HL-60/S4 treated with retinoic acid at 250 ng/mL for 4 days and 3 days (cell line): ENCODE results near the gene CRELD2.

ENCODE experiments used
- in situ Hi-C: fragments of 300-500 bp; cut with MboI; formaldehyde crosslinking; loops from 2 replicates; pipeline ENCODE4 v1.7.0; 2022; ENCODE audit warnings: low sequenced_read_pairs

Gene CRELD2

DNA sequence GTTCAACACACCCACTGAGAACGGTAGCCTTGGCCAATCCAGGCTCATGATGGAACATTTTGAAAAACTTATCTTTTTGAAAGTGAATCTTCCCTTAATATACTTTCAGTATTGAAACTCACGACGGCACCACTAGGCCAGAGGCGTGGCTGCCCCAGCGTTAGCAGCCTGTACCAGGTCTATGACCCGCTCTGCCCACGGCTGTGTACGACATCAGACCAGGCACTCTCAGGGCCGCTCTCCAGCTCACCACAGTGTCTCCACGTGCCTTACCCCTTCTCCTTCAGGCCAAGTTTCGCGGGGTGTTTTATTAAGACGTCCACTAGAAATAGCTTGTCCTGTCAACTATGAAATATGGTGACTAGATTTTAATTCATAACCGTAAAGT, 31.4 kb upstream of the CRELD2 start:
- in situ Hi-C loops = no loop called here

DNA sequence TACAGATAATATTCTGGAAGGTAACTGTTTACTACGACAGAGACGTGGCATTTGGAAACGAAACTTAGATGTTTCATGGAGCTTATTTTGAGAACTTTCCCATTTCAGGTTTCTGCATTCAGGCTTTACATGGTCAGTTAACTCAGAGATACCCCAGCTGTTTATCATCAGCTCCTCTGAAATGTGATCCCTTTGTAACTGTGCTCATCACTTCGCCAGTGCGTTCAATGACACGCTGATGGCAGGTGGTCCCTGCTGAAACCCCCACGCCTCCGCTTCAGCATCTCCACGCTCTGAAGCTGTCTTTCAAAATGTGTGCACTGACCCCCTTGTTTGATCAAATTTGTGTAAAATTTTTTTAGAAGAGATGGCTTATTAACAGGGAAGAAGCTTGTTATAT, 30.7 kb upstream of the CRELD2 start:
- in situ Hi-C loops = no loop called here

DNA sequence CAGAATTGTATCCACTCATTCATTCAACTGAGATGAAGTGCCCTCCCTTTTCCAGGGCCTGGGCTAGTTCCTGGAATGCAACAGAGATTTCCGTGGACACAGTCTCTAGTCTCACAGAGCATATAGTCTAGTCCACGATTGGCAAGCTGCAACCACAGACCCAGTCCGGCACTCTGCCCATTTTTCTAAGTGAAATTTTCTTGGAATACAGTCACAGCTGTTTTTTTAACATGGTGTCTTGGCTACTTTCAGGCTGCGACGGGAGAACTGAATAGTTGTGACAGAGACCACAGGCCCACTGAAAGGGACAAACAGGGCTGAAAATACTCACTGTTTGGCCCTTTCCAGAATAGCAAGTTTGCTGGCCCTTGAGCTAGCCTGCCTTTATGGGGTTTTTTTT, 29.4 kb upstream of the CRELD2 start:
- in situ Hi-C loops = no loop called here

DNA sequence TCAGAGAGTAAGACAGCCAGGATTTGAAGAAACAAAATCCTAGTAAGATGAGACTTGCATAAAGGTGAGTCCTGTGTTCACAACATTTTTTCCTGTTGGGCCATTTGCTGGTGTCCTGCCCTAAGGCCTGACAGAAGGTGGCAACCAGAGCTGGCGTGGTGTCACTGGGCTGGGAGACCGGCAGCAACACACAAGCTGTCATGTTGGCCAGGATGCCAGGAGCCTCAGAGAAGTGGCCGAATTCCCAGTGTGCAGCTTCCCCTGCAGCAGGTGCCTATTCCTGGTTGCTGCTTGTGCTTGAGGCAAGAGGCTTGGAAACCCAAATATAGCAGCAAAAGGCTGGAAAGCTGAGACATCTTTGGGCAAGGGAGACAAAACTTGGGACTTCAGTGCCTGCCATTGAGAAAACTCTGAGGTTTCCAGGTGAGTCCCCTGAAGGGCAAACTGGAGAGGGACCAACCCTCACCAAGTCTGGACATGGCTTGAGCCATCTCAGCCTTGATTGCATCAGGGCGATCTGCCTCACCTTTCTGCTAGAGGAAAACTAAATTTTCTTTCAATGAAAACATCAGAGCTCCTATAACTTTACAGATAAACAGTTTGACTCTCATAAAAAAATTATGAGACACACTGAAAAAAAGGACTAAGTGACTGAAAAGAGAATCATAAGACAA, 26.1 kb upstream of the CRELD2 start:
- in situ Hi-C loops = no loop called here

DNA sequence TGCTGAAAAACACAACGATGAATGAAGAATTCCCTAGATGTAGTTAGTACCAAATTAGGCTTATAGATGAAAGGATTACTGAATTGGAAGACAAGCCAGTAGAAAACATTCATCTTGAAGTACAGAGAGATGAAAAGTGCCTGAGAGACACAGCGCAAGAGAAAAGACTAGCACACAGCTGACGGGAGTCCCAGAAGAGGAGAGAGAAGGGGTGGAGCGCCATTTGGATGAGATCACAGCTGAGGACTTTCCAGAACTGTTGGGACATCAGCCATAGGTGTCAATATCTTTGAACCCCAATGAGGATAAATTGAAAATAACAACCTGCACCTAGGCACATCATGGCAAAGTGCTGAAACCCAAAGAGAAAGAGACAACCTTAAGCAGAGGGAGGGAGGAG, 25.4 kb upstream of the CRELD2 start:
- in situ Hi-C loops = no loop called here

DNA sequence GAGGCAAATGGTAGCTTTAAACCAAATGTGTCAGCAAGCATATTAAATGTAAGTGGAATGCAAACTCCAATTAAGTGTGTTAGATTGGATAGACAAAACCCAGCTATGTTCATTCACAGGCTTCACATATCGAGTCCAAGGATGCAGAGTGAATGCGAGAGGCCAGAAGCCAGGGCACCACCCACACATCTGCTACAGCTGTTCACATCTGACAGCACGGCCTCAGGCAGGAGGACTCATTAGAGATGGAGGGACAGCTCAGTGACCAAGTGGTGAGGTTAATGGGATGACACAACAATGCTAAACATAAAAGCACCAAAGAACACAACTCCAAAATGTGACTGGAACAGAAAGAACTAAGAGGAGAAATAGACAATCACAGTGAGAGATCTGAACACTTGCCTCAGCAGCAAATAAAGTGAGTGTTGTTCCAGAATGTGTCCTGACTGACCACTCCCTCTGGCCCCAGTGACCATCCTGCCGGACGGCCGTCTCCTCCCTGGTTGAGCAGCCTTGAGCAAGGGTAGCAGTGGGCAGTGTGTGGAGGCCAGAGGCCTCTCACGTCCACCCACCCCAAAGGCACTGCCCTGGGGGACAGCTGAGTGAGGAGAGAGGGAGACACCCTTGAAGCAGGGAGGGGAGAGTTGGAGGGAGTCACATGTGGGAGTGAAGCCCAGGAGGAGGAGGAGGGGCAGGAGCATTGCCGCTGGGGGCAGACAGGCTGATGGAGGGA, 23.9 kb upstream of the CRELD2 start:
- in situ Hi-C loops = no loop called here

DNA sequence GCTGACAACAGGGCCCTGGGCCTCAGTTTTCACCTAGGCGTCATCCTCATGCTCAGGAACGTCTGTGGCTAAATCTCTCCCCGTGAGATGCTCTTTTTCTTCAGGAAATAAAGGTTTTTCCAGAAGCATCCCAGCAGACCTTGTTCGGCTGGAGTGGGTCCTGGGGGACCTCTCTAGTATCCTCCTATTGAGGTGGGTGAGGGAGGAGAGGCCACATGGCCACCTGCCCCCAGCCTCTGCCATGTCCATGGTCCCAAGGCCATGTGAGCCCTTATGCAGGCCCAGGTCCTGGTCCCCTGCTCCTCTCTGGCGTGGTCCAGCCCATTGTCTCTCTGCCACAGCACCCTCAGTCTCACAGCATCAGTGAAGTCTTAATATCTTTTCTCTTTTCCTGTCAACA, 22.2 kb upstream of the CRELD2 start:
- in situ Hi-C loops = no loop called here

DNA sequence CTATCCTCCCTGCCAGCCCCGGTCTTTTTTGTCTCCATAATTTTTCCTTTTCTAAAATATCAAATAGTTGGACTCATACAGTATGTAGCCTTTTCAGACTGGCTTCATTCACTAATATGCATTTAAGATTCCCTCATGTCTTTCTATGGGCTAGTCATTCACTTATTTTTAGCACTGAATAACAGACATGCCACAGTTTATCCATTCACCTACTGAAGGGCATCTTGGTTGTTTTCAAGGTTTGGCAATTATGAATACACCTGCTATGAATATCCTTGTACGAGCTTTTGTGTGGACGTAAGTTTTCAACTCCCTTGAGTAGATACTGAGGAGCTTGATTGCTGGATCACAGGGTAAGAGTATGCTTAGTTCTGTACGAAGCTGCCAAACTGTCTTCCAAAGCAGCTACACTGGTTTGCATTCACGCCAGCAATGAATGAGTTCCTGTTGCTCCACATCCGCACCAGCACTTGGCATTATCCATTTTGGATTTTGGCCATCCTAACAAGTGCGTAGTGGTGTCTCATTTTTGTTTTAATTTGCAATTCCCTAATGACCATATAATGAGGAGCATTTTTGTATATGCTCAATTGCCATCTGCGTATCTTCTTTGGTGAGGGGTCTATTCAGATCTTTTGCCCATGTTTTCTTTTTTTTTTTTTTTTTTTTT, 21.3 kb upstream of the CRELD2 start:
- in situ Hi-C loops = no loop called here

DNA sequence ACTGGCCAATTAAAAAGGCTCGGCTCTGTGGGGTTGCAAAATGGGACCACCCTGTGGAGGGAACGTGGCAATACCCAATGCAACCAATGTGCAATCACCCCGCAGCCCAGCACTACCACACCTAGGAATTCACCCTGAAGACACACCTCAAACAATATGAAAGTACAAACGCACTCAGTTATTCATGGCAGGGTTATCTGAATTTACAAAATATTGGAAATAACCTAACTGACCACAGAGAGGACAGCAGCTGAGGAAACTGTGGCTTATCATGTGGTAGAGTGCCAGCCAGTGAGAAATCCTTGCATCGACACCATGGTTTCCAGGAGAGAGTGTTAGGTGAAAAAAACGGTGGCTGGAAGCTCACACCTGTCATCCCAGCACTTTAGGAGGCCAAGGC, 18.9 kb upstream of the CRELD2 start:
- in situ Hi-C loops = no loop called here

DNA sequence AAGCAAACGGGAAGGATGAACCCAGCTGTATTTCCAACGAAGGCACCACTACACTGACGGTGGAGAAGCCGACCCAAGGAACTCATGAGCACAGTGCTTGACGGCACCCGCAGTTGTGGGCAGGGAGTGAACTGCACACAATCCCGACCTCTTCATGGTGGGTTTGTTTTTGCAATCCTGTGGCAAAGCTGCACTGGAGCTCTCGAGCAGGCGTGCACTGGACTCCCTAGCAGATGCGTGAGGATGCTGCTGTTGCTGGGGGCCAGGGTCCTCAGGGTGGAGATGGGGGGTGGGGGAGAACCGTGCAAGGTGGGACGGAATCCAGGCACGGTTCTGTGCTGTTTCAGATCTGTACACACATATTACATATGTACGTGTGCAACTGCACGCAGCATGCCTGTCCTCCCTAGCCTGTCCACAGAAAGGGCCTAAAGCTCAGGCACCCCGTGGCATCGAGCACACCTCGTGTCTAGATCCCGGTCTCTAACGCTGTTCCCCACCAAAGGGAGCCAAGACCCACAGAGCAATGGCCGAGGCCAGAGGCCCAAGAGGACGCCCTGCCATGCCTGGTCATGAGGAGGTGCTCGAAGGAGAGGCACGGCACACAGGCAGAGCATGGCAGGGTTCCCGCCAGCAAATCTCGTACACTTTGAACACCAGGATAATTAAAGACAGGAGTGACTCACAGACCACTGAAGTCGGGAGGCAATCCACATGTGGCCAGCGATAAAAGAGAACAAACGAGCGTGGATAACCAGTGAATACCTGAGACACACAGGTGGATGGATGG, 17.8 kb upstream of the CRELD2 start:
- in situ Hi-C loops = no loop called here

DNA sequence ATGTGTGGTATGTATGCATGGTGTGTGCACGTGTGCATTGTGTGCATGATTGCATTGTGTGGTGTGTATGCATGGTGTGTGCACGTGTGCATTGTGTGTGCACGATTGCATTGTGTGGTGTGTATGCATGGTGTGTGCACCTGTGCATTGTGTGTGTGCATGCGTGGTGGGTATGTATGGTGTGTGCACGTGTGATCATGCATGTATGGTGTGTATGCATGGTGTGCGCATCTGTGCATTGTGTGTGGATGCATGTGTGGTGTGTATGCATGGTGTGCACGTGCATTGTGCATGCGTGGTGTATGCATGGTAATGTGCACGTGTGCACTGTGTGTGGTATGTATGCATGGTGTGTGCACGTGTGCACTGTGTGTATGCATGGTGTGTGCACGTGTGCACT, 17.0 kb upstream of the CRELD2 start:
- in situ Hi-C loops = no loop called here

DNA sequence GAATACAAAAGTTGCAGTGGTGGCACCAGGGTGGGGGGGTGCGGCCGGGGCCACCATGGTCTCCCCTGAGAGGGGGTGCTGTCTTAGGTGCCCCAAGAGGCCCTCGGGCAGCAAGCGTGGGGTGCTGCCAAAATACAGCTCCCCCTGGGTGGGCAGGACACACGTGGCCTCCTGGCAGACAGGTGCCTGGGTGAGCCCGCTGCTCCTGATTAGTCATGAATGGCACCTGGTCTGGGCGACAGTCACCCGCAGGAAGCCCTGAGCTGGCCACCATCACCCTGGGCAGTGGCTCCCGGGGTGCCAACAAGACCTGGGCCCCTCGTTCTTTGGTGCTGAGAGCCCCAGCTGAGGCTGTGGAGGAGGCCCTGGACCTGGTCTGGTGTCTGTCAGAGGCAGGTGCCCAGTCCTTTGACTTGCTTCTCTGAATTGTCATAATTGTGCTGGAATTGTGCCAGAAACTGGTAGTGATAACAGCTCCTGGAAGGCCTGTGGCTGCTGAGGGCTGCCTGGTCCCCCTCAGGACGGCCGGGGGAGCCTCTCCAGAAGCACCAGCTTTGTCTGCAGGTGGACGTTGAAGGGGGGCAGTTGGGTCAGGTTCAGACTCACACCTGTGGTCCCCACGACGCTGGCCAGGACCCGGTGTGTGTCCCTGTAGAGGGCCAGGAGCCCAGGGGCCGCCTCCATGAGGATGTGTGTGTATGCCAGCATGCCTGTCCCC, 15.0 kb upstream of the CRELD2 start:
- in situ Hi-C loops = no loop called here

DNA sequence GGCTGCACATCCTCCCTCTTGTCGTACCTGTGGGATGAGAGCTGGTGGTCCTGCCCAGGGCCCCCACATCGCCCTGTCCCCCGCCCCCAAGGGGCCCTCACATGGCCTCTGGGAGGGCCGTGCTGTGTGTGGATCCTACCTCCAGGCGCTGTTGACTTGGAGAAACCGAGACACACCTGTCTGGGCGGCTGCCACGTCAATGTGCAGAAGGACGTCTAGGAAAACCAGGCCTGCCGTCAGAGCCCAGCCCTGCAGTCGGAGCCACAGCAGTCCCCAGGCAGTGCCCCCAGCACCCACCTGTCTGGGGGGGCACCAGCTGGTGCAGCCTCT, 14.4 kb upstream of the CRELD2 start:
- in situ Hi-C loops = no loop called here

DNA sequence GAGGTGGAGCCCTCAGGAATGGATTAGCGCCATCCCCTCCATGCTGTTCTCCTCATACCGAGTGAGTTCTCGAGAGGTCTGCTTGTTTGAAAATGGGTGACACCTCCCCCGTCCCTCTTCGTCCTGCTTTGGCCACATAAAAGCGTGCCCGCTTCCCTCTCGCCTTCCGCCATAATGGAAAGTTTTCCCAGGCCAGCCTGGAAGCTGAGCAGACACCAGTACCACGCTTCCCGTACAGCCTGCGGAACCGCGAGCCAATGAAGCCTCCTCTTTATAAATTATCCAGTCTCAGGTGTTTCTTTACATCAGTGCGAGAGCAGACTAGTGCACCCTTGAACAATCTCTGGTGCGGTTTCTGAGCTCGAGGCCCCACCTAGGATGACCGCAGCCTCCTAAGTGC, 13.0 kb upstream of the CRELD2 start:
- in situ Hi-C loops = no loop called here

DNA sequence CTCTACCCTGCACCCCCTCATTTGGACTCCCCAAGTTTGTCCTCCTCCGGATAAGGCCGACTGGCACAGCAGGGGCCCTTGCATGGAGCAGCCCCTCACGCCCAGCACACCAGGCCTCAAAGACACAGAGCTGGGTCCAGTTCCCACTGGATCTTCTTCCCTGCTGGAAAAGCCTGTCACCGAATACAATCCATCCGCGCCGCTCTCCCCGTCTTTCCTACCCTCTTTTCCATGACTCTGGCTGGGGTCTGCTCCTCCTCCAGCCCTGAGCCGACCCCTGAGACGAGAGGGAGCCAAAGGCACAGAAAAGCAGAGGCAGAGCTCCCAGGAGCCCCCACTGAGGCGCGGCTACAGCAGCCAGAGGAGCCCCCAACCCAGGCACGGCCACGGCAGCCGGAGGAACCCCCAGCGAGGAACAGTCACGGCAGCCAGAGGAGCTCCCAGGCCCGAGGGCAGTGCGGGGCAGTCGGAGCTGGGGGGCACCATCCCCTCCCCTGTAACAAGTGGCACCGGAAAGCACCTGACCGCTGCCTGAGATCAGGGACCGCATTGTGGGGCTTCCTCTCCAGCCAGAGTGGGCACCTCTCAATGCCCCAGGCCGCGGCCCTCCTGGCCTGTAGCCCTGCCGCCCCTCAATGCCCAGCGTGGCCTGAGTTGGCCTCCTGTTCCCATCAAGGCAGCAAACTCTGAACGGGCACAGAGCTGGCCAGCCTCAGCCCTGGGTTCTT, 12.2 kb upstream of the CRELD2 start:
- in situ Hi-C loops = no loop called here

DNA sequence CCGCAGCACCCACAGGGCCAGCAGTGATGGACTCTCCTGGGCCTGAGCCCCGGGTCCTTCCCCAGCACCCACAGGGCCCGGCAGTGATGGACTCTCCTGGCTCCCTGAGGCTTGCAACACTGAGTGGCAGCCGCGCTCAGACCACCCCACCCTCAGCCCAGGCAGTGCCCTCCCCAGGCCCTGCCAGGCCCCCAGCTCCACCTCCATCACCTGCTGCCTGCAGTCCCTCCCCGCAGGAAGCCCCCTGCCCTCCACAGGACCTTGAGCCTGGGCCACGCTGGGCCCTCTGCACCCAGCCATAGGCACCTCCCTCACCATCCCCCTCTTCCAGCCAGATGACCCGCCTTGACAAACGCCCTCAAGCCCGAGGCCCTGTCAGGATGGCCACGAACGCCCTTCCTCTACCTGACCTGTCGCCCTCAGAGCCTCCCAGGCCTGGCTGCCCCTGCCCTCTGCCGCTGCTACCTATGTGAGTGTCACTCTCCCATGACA, 11.6 kb upstream of the CRELD2 start:
- in situ Hi-C loops = no loop called here

DNA sequence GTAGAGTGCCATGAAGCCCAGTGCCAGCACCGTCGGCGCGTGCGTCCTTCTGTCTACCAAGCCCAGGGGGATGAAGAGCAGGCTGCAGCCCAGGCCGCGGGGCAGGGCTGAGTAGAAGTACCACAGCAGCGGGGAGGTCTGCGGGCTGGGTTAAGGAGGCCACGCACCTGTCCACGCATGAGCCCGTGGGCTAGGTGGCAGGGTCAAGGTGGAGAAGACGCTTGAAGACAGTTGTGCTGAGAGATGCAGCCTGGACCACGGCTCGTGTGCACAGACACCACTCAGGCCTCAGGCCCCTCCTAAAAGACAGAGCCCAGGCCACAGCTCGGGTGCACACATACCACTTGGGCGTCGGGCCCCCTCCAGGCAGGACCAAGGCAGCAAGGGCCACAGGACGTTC, 10.6 kb upstream of the CRELD2 start:
- in situ Hi-C loops = no loop called here

DNA sequence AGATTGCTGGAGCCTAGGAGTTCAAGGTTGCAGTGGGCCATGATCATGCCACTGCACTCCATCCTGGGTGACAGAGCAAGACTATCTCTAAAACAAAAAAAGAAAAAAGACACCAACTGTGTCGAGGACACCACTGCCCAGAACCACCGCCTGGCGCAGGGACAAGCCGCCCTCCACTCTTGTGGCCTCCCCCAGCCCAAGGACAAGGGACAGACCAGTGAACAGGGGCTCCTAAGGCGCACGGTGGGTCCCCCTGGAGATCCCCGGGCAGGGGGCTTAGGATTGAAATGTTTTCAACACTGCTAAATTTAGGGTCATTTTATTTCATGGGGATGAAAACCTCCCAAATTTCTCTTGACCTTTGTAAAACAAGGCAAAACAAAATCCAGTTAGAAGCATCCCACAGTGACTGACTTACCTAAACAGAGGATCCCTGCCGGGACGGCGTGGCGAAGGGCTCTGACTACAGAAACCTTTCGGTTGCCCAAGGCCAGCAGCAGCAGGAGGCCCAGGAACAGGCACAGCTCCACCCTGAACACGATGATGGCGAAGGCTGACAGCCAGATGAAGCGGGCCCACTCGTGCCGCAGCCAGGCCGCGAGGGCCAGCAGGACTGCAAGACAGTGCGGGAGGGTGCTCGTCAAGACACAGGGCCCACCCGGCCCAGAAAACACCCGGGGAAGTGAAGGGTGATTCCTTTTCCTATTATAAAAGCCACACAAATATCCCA, 8.8 kb upstream of the CRELD2 start:
- in situ Hi-C loops = no loop called here
